Neural progenitor cell (in vitro differentiated cells): ENCODE measurements around the gene ZFP36L2.

Experiments
- EZH2 ChIP-seq: fragments of 200-600 bp; sonication (generic); IDR thresholded peaks from 2 replicates; pipeline ENCODE4 v1.6.1; 2017; ENCODE audit warnings: antibody characterized with exemption, mild to moderate bottlenecking, moderate library complexity
- TF ChIP-seq, protein P1 (sequence below): fragments of 200-600 bp; sonication (generic); IDR thresholded peaks from 2 replicates; pipeline ENCODE4 v1.5.1; 2017; ENCODE audit warnings: antibody characterized with exemption, mild to moderate bottlenecking

DNA sequence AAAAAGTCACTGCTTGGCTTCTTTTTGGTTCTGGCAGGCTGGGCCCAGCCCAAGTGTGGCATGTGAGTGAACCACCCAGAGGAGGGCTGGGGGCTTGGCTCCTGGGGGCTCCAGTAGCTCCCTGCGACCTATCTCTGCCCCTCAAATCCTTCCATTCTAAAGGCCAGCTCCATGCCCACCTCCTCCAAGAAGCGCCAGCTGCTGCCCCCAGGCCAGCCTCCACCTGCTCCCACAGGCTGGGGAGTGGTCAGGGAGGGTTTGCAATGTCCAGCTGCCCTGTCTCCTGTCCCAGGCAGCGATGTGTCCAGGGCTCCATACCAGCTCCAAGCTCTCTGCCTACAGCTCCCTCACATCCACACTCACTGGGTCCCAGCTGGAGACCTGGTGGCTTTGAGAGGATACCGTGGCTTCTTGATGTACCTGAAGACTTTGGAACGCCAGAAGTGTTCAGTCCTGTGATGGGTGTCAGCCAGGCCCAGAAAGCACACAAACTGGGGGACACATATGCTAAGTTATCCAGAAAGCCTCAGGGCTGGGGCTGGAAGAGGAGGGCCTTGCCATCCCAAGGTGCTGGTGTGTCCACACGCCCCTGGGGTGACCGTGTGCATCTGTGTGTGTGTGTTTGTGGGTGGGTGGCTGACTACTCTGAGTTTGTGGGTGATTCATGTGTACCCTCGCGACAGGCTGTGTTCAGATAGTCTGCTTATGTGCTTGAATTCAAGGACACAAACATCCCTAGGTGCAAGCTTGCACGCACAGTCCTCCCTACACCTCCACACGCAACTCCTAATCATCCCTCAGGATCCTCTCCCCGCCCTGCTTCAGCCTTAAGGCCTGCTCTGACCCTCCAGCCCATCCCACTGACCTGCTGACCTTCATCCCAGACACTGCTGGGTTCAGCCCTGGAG, 33.4 kb downstream of the ZFP36L2 start:
- TF ChIP-seq, protein P1, sequence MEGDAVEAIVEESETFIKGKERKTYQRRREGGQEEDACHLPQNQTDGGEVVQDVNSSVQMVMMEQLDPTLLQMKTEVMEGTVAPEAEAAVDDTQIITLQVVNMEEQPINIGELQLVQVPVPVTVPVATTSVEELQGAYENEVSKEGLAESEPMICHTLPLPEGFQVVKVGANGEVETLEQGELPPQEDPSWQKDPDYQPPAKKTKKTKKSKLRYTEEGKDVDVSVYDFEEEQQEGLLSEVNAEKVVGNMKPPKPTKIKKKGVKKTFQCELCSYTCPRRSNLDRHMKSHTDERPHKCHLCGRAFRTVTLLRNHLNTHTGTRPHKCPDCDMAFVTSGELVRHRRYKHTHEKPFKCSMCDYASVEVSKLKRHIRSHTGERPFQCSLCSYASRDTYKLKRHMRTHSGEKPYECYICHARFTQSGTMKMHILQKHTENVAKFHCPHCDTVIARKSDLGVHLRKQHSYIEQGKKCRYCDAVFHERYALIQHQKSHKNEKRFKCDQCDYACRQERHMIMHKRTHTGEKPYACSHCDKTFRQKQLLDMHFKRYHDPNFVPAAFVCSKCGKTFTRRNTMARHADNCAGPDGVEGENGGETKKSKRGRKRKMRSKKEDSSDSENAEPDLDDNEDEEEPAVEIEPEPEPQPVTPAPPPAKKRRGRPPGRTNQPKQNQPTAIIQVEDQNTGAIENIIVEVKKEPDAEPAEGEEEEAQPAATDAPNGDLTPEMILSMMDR, result no peak
- no peak for TF ChIP-seq EZH2
